K562 (cell line): ENCODE results near the gene IMMP2L. TPM values are rescaled to one million over a fixed set of nuclear protein-coding genes. Genes with fewer than 3 reads are reported as not detected.

Experiments
- ATAC-seq: fragments of 200-7000 bp; cut with Tn5 transposase; 3 replicates; pipeline ENCODE4 v1.9.1; 2020; ENCODE audit warnings: moderate library complexity
- BruUV-seq: library from RNA; stranded (reverse); fragments of 400-500 nt; replicated peaks from 2 replicates; lab custom pipeline; 2021; lab: Mats Ljungman, UMichigan
- CTCF ChIA-PET: fragments of 300-600 bp; formaldehyde crosslinking; extraction: SDS; loops from one replicate; lab custom pipeline; 2021; ENCODE audit warnings: low intra/inter-chr PET ratio; lab: Yijun Ruan, JAX
- POLR2A ChIA-PET: fragments of 300-600, 350-650 bp; sonication (Branson Sonifier 250); formaldehyde crosslinking; extraction: SDS; loops from one replicate; lab custom pipeline; 2021; ENCODE audit warnings: antibody characterized with exemption, inconsistent platforms; lab: Yijun Ruan, JAX
- DNase-seq, 4 experiments: peaks; one replicate each; pipeline versions ENCODE4 v3.0.0 to v3.0.0-alpha.2; 2011 to 2018; ENCODE audit warnings: low spot score in 3 of 4, mixed read lengths in 3 of 4; ENCODE audit errors: extremely low read depth in 1 of 4
- FAIRE-seq: peaks from 2 replicates; lab custom pipeline; 2011; peaks lifted over from hg19 to GRCh38; lab: Jason Lieb, UNC
- H2AFZ ChIP-seq: 2 replicates; pipeline ENCODE4 v1.6.0; 2011; ENCODE audit warnings: low read depth, low read length, control low read depth, inconsistent platforms
- H3K27ac ChIP-seq: fragments of 200-600 bp; 3 replicates; pipeline ENCODE4 v1.8.0; 2011; ENCODE audit warnings: low read depth, mild to moderate bottlenecking, control low read depth, inconsistent platforms, low read length, moderate library complexity, mixed read lengths; ENCODE audit errors: extremely low read depth
- H3K27me3 ChIP-seq, 2 experiments: fragments of 300-600 bp in 1 of 2; 2 replicates in 1 of 2; 3 replicates in 1 of 2; pipeline versions ENCODE4 v1.6.0 to v1.8.0; 2011; ENCODE audit warnings: inconsistent platforms in 2 of 2, low read length in 2 of 2, mild to moderate bottlenecking in 1 of 2, mixed read lengths in 1 of 2, moderate library complexity in 1 of 2; ENCODE audit not compliant: control insufficient read depth in 2 of 2, insufficient read depth in 2 of 2
- H3K36me3 ChIP-seq: fragments of 300-600 bp; 3 replicates; pipeline ENCODE4 v1.8.0; 2011; ENCODE audit warnings: mild to moderate bottlenecking, low read length, inconsistent platforms; ENCODE audit not compliant: control insufficient read depth, insufficient read depth
- H3K4me1 ChIP-seq, 2 experiments: fragments of 200-600 bp in 1 of 2; replicated peaks in 1 of 2; 2 replicates in 1 of 2; 3 replicates in 1 of 2; pipeline versions ENCODE4 v1.5.1 to v1.8.0; 2011; ENCODE audit warnings: inconsistent platforms in 2 of 2, low read length in 2 of 2, mild to moderate bottlenecking in 1 of 2, mixed read lengths in 1 of 2, moderate library complexity in 1 of 2; ENCODE audit not compliant: control insufficient read depth in 2 of 2, insufficient read depth in 2 of 2
- H3K4me2 ChIP-seq: 2 replicates; pipeline ENCODE4 v1.6.1; 2011; ENCODE audit warnings: low read length, control low read depth, inconsistent platforms, mixed read lengths; ENCODE audit not compliant: insufficient read depth
- H3K4me3 ChIP-seq: fragments of 200-600 bp; sonication (generic), shearing (Covaris generic); 2 replicates; pipeline ENCODE4 v1.5.1; 2016; ENCODE audit warnings: control low read depth, inconsistent platforms
- H3K79me2 ChIP-seq: fragments of 200-600 bp; 3 replicates; pipeline ENCODE4 v1.8.0; 2011; ENCODE audit warnings: low read length, inconsistent platforms; ENCODE audit not compliant: control insufficient read depth, insufficient read depth
- H3K9ac ChIP-seq, 2 experiments: 2 replicates each; pipeline versions ENCODE4 v1.6.0 to v1.6.1; 2011; ENCODE audit warnings: low read depth in 2 of 2, low read length in 2 of 2, control low read depth in 1 of 2, inconsistent platforms in 1 of 2, mild to moderate bottlenecking in 1 of 2, mixed read lengths in 1 of 2; ENCODE audit not compliant: insufficient read depth in 1 of 2
- H3K9me1 ChIP-seq: one replicate; pipeline ENCODE4 v1.6.0; 2011; ENCODE audit warnings: inconsistent platforms, mild to moderate bottlenecking, low read length, moderate library complexity; ENCODE audit not compliant: control insufficient read depth, insufficient read depth
- H3K9me3 ChIP-seq: replicated peaks from 2 replicates; pipeline ENCODE4 v1.5.1; 2011; ENCODE audit warnings: low read depth, low read length, inconsistent platforms; ENCODE audit not compliant: control insufficient read depth, insufficient read depth
- H4K20me1 ChIP-seq: replicated peaks from 2 replicates; pipeline ENCODE4 v1.6.1; 2011; ENCODE audit warnings: low read length, inconsistent platforms, mixed read lengths; ENCODE audit not compliant: control insufficient read depth, insufficient read depth
- FOXP4 ChIP-seq: sonication (generic); formaldehyde crosslinking; IDR thresholded peaks from 2 replicates; pipeline ENCODE4 v1.8.0; 2022; ENCODE audit warnings: mild to moderate bottlenecking, missing genetic modification reagents, borderline replicate concordance
- GABPB1 ChIP-seq: sonication (generic); formaldehyde crosslinking; IDR thresholded peaks from 2 replicates; pipeline ENCODE4 v1.8.0; 2022; ENCODE audit warnings: mild to moderate bottlenecking, missing genetic modification reagents
- KDM1A ChIP-seq, 2 experiments: fragments of 450-650 bp; IDR thresholded peaks; 2 replicates each; pipeline ENCODE4 v1.6.1; 2016; ENCODE audit warnings: mild to moderate bottlenecking in 2 of 2
- NR2C1 ChIP-seq, 2 experiments: fragments of 450-650 bp; IDR thresholded peaks; 2 replicates each; pipeline ENCODE4 v1.6.1; 2017; ENCODE audit warnings: mild to moderate bottlenecking in 2 of 2, antibody characterized with exemption in 1 of 2, inconsistent platforms in 1 of 2, missing compliant biosample characterization in 1 of 2, missing genetic modification characterization in 1 of 2
- RNF219 ChIP-seq: fragments of 250-450 bp; sonication (Bioruptor Pico); IDR thresholded peaks from 2 replicates; pipeline ENCODE4 v1.5.0; 2022; ENCODE audit warnings: mild to moderate bottlenecking
- ZNF24 ChIP-seq: fragments of 450-650 bp; IDR thresholded peaks from 2 replicates; pipeline ENCODE4 v1.6.1; 2016
- WGBS: fragments of 100-300 bp; shearing (Covaris generic); methylation state at CpG from one replicate; pipeline ENCODE4 v1.1.6; 2016; ENCODE audit warnings: low coverage, mixed read lengths; ENCODE audit not compliant: insufficient coverage; ENCODE audit errors: missing lambda C conversion rate; 5-methylcytosine and 5-hydroxymethylcytosine counted together
- in situ Hi-C: fragments of 300-500 bp; cut with MboI; formaldehyde crosslinking; loops from 4 replicates; pipeline ENCODE4 v1.15.0; 2018; ENCODE audit warnings: inconsistent platforms, mixed read lengths
- intact Hi-C: fragments of 100-400 bp; cut with micrococcal nuclease; formaldehyde crosslinking; loops from 2 replicates; pipeline ENCODE4 v1.14.2; 2022
- polyA plus RNA-seq, 8 experiments: library from polyadenylated mRNA; depleted of rRNA in 4 of 8; stranded (reverse) in 5 of 8; unstranded in 3 of 8; fragments of >200 nt; fragmentation: Nextera tagmentation in 2 of 8; fragmentation: Illumina TruSeq in 1 of 8; extraction: Ambion mirVana in 2 of 8; extraction: Trizol in 1 of 8; gene quantifications; 2 replicates each; pipeline versions ENCODE4 v1.2.1 to v1.2.3, GENCODE V29; 2011 to 2014; ENCODE audit warnings: inconsistent platforms in 1 of 8, missing spikeins in 1 of 8
- total RNA-seq, 7 experiments: library from RNA; depleted of rRNA in 6 of 7; stranded (reverse); fragments of >200 nt in 6 of 7; fragmentation: Illumina TruSeq in 2 of 7; extraction: Trizol in 2 of 7; gene quantifications; 2 replicates each; pipeline versions ENCODE4 v1.2.1 to v1.2.3, GENCODE V29; 2011 to 2021; ENCODE audit warnings: low replicate concordance in 1 of 7

Gene IMMP2L
- total and polyA plus RNA-seq, 9 of the 15 experiments (the other 6 are each of a cell fraction or from before 2014, with no cell fraction given) = 29.7 to 116 (median 53.0) TPM

GRCh38 chr7:111381590-111381989 lies 180.7 kb downstream of the IMMP2L start:
- POLR2A ChIA-PET = interaction anchor here (1.0 to 1.1 kb wide), 2 partner anchors 12 to 22 kb away, joined by 4 to 6 read pairs; no protein-coding TSS in a partner anchor
- CTCF ChIA-PET = no interaction called here
- peak; percentile 77 for TF ChIP-seq ZNF24
- TF ChIP-seq RNF219 = no peak

DNA sequence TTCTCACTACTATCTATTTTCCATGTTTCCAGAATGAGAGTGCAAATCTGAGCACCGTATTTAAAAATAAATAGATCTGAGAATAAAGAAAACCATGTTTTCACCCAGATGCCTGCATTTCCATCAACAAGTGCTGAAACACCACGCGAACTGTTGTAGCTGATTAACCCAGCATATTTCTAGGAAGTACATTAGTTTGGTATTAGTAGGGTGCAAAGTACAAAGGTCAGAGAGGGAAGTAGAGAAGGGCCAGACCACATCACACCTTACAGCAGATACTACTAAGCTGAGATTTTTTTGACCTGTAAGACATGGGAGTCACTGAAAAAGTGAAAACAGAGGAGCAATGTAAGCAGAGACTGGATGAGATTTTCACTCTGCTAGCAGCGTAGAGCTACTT lies 181.3 kb downstream of the IMMP2L start:
- CTCF ChIA-PET = no interaction called here
- no peaks in the 10 kb centered on the region for H3K4me1 ChIP-seq
- H3K36me3 ChIP-seq = no peaks in the 10 kb centered on the region
- H3K9me3 ChIP-seq = no peaks in the 10 kb centered on the region
- no peaks in the 10 kb centered on the region for H4K20me1 ChIP-seq
- H3K9me1 ChIP-seq = no peaks in the 10 kb centered on the region
- H2AFZ ChIP-seq = no peak overlapping the region
- H3K4me3 ChIP-seq = no peak overlapping the region
- H3K79me2 ChIP-seq = no peaks in the 10 kb centered on the region
- H3K9ac ChIP-seq = no peak overlapping the region
- TF ChIP-seq KDM1A (IDR thresholded peaks at IDR 0.05) (peak in 1 of 2 experiments; percentile 28; a peak in 1 of 4 replicates), GABPB1 (no peak), NR2C1 (IDR thresholded peaks at IDR 0.05) (peak; percentile 32; the same call in 1 of the 2 replicates), NR2C1 (tag; IDR thresholded peaks at IDR 0.05) (no peak), FOXP4 (no peak)
- H3K27me3 ChIP-seq = no peaks in the 10 kb centered on the region
- intact Hi-C loops = no loop called here
- H3K27ac ChIP-seq = no peak overlapping the region
- DNase-seq = no peak
- POLR2A ChIA-PET = interaction anchor here (1.0 to 1.1 kb wide), 2 partner anchors 12 to 23 kb away, joined by 4 to 6 read pairs; no protein-coding TSS in a partner anchor
- WGBS = 72% methylated on average over 4 of the region's 4 CpGs
- no peak; the same call in 2 of the 3 replicates for ATAC-seq
- in situ Hi-C loops = no loop called here
- BruUV-seq = no TSS peak
- H3K4me2 ChIP-seq = no peak overlapping the region
- no peak for FAIRE-seq

More at GRCh38 chr7:111381590-111381989, 180.7 kb downstream of the IMMP2L start:
- no peak for DNase-seq
- WGBS = 80% methylated on average over 2 of the region's 2 CpGs
- H3K79me2 ChIP-seq = no peaks in the 10 kb centered on the region
- H3K27ac ChIP-seq = no peak overlapping the region
- no peak overlapping the region for H2AFZ ChIP-seq
- no peak overlapping the region for H3K4me3 ChIP-seq
- no peaks in the 10 kb centered on the region for H4K20me1 ChIP-seq
- intact Hi-C loops = no loop called here
- no TSS peak for BruUV-seq
- H3K36me3 ChIP-seq = no peaks in the 10 kb centered on the region
- no peaks in the 10 kb centered on the region for H3K9me3 ChIP-seq
- H3K4me1 ChIP-seq = no peaks in the 10 kb centered on the region
- ATAC-seq = no peak
- no peak for FAIRE-seq
- in situ Hi-C loops = no loop called here
- no peaks in the 10 kb centered on the region for H3K27me3 ChIP-seq
- no peaks in the 10 kb centered on the region for H3K9me1 ChIP-seq
- no peak overlapping the region for H3K4me2 ChIP-seq
- H3K9ac ChIP-seq = no peak overlapping the region
